ENCODE data around the gene SLCO3A1. TPM values are rescaled to one million over a fixed set of nuclear protein-coding genes. Genes with fewer than 3 reads are reported as not detected.

The SLCO3A1 gene
- total and polyA plus RNA-seq, 4 donors: 1.6 to 3.6 (median 2.4) TPM

GRCh38 chr15:91857224-91857585 is 3.7 kb downstream of the SLCO3A1 start:
- Histone ChIP-seq H3K9ac (ENCODE audit: low read depth in 1 of 2, low read length in 2 of 2) (no peak overlapping the region), H3K27ac (ENCODE audit: low read depth in 1 of 2, low read length in 2 of 2) (no peak overlapping the region), H3K4me3 (ENCODE audit: low read depth in 1 of 3, low read length in 3 of 3) (no peak overlapping the region), H3K27me3 (ENCODE audit: control insufficient read depth in 4 of 4, insufficient read depth in 4 of 4, low read length in 3 of 4) (peaks cover 0 to 2% (median 0%) of the 10 kb centered on the region in 4 donors), H3K9me3 (ENCODE audit: control insufficient read depth in 4 of 4, low read length in 3 of 4) (no peaks in the 10 kb centered on the region), H3K36me3 (ENCODE audit: control insufficient read depth in 4 of 4, insufficient read depth in 3 of 4, low read depth in 1 of 4, low read length in 3 of 4) (no peaks in the 10 kb centered on the region), H3K4me1 (ENCODE audit: control insufficient read depth in 4 of 4, insufficient read depth in 4 of 4, low read length in 3 of 4) (peaks cover 0 to 23% (median 10%) of the 10 kb centered on the region in 4 donors)
- 81% methylated on average over 3 of the region's 3 CpGs for WGBS
- no peak for DNase-seq (ENCODE audit: low spot score)
- no peak for TF ChIP-seq ZBTB33 (IDR thresholded peaks at IDR 0.05)
- TF ChIP-seq JUND (IDR thresholded peaks at IDR 0.05): no peak
- no peak for TF ChIP-seq RAD21 (IDR thresholded peaks at IDR 0.05)
- no peak for TF ChIP-seq FOXA1 (IDR thresholded peaks at IDR 0.05)
- TF ChIP-seq ATF3 (IDR thresholded peaks at IDR 0.05): no peak
- no peak for TF ChIP-seq CTCF (IDR thresholded peaks at IDR 0.05; ENCODE audit: low read depth, low read length, missing input control)
- TF ChIP-seq EGR1 (IDR thresholded peaks at IDR 0.05; ENCODE audit: low read depth in 2 of 2): no peak
- TF ChIP-seq GABPA (IDR thresholded peaks at IDR 0.05 in 1 of 2, conservative IDR thresholded peaks at IDR 0.05 in 1 of 2): no peak
- no peak for TF ChIP-seq FOXA2 (IDR thresholded peaks at IDR 0.05)
- TF ChIP-seq HNF4A (conservative IDR thresholded peaks at IDR 0.05): no peak

GRCh38 chr15:91857772-91858171 is 4.3 kb downstream of the SLCO3A1 start:
- Histone ChIP-seq H3K36me3 (ENCODE audit: control insufficient read depth in 4 of 4, insufficient read depth in 3 of 4, low read depth in 1 of 4, low read length in 3 of 4) (no peaks in the 10 kb centered on the region), H3K4me3 (ENCODE audit: low read depth in 1 of 3, low read length in 3 of 3) (no peak overlapping the region), H3K27me3 (ENCODE audit: control insufficient read depth in 4 of 4, insufficient read depth in 4 of 4, low read length in 3 of 4) (peaks cover 0 to 2% (median 0%) of the 10 kb centered on the region in 4 donors), H3K9me3 (ENCODE audit: control insufficient read depth in 4 of 4, low read length in 3 of 4) (no peaks in the 10 kb centered on the region), H3K9ac (ENCODE audit: low read depth in 1 of 2, low read length in 2 of 2) (no peak overlapping the region), H3K27ac (ENCODE audit: low read depth in 1 of 2, low read length in 2 of 2) (no peak overlapping the region), H3K4me1 (ENCODE audit: control insufficient read depth in 4 of 4, insufficient read depth in 4 of 4, low read length in 3 of 4) (peaks cover 0 to 17% (median 5%) of the 10 kb centered on the region in 4 donors)
- 77% methylated on average over 2 of the region's 2 CpGs for WGBS
- no peak for DNase-seq (ENCODE audit: low spot score)
- TF ChIP-seq ZBTB33 (IDR thresholded peaks at IDR 0.05) (no peak), ATF3 (IDR thresholded peaks at IDR 0.05) (no peak), MAX (IDR thresholded peaks at IDR 0.05) (no peak), GABPA (IDR thresholded peaks at IDR 0.05 in 1 of 2, conservative IDR thresholded peaks at IDR 0.05 in 1 of 2) (no peak), HNF4A (conservative IDR thresholded peaks at IDR 0.05) (no peak), YY1 (IDR thresholded peaks at IDR 0.05) (no peak), FOXA2 (IDR thresholded peaks at IDR 0.05) (no peak), RXRA (IDR thresholded peaks at IDR 0.05) (no peak)
